Measurements from ENCODE around the gene BDKRB2. TPM values are rescaled to one million over a fixed set of nuclear protein-coding genes. Genes with fewer than 3 reads are reported as not detected.
A peak's percentile ranks its signal among the peaks of the same experiment; 100 is the strongest.
"Not testable (repeated sequence)": the region's sequence is repeated elsewhere in the genome, so short reads cannot be mapped to it uniquely, and the experiment has no call there.

The BDKRB2 gene
- total and polyA plus RNA-seq, 2 donors (not counting 1 experiment from before 2014, with no cell fraction given) = 24.0 to 91.5 TPM

GRCh38 chr14:96242126-96242525 lies 37.5 kb downstream of the BDKRB2 start:
- Histone ChIP-seq H3K27me3 (ENCODE audit: control insufficient read depth, insufficient read depth, low read length) (no peaks in the 10 kb centered on the region), H3K9me3 (ENCODE audit: control insufficient read depth, insufficient read depth, low read depth, low read length) (no peaks in the 10 kb centered on the region), H3K4me3 (replicated peaks in 1 of 4; ENCODE audit: control extremely low read depth in 1 of 4, insufficient read depth in 1 of 4, low read depth in 3 of 4, low read length in 4 of 4) (no peak overlapping the region), H3K36me3 (ENCODE audit: control insufficient read depth, insufficient read depth, low read length) (peaks cover 2% of the 10 kb centered on the region), H3K79me2 (ENCODE audit: control insufficient read depth, insufficient read depth, low read length) (no peaks in the 10 kb centered on the region), H2AFZ (ENCODE audit: low read length) (no peak overlapping the region), H3K4me1 (ENCODE audit: control insufficient read depth, extremely low read depth, insufficient read depth, low read length) (peaks cover 10% of the 10 kb centered on the region), H3K27ac (ENCODE audit: insufficient read depth, low read length) (no peak overlapping the region), H4K20me1 (ENCODE audit: control insufficient read depth, extremely low read depth, insufficient read depth, low read length) (no peaks in the 10 kb centered on the region), H3K4me2 (ENCODE audit: extremely low read depth, insufficient read depth, low read length) (no peak overlapping the region), H3K9ac (ENCODE audit: insufficient read depth, low read length) (no peak overlapping the region)
- TF ChIP-seq EZH2 (IDR thresholded peaks at IDR 0.05; ENCODE audit: low read length, missing control alignments) (no peak), CTCF (conservative IDR thresholded peaks at IDR 0.05 in 1 of 2, IDR thresholded peaks at IDR 0.05 in 1 of 2; ENCODE audit: low read depth in 1 of 2, low read length in 2 of 2) (no peak)
- DNase-seq (ENCODE audit: low read depth in 2 of 2) = no peak

- H3K27ac ChIP-seq (ENCODE audit: insufficient read depth, low read length) = no peak overlapping the region
- H3K4me2 ChIP-seq (ENCODE audit: extremely low read depth, insufficient read depth, low read length) = no peak overlapping the region
- H3K27me3 ChIP-seq (ENCODE audit: control insufficient read depth, insufficient read depth, low read length) = no peaks in the 10 kb centered on the region
- peaks cover 2% of the 10 kb centered on the region for H3K36me3 ChIP-seq (ENCODE audit: control insufficient read depth, insufficient read depth, low read length)
- no peaks in the 10 kb centered on the region for H4K20me1 ChIP-seq (ENCODE audit: control insufficient read depth, extremely low read depth, insufficient read depth, low read length)
- H3K9me3 ChIP-seq (ENCODE audit: control insufficient read depth, insufficient read depth, low read depth, low read length) = no peaks in the 10 kb centered on the region
- TF ChIP-seq EZH2 (IDR thresholded peaks at IDR 0.05; ENCODE audit: low read length, missing control alignments) (no peak), CTCF (conservative IDR thresholded peaks at IDR 0.05 in 1 of 2, IDR thresholded peaks at IDR 0.05 in 1 of 2; ENCODE audit: low read depth in 1 of 2, low read length in 2 of 2) (peak in 1 of 2 donors; percentile 1)
- peaks cover 12% of the 10 kb centered on the region for H3K4me1 ChIP-seq (ENCODE audit: control insufficient read depth, extremely low read depth, insufficient read depth, low read length)
- no peaks in the 10 kb centered on the region for H3K79me2 ChIP-seq (ENCODE audit: control insufficient read depth, insufficient read depth, low read length)
- DNase-seq (ENCODE audit: low read depth in 2 of 2) = peak in 1 of 2 donors; percentile 62
- H2AFZ ChIP-seq (ENCODE audit: low read length) = no peak overlapping the region
- no peak overlapping the region for H3K9ac ChIP-seq (ENCODE audit: insufficient read depth, low read length)
- H3K4me3 ChIP-seq (replicated peaks in 1 of 4; ENCODE audit: control extremely low read depth in 1 of 4, insufficient read depth in 1 of 4, low read depth in 3 of 4, low read length in 4 of 4) = no peak overlapping the region
These were observed 39.1 kb downstream of the BDKRB2 start for GRCh38 chr14:96243785-96244184.

- DNase-seq (ENCODE audit: low read depth in 2 of 2); H3K27me3 ChIP-seq (ENCODE audit: control insufficient read depth, insufficient read depth, low read length); H2AFZ ChIP-seq (ENCODE audit: low read length); H3K9ac ChIP-seq (ENCODE audit: insufficient read depth, low read length); H3K9me3 ChIP-seq (ENCODE audit: control insufficient read depth, insufficient read depth, low read depth, low read length); H3K79me2 ChIP-seq (ENCODE audit: control insufficient read depth, insufficient read depth, low read length); H3K27ac ChIP-seq (ENCODE audit: insufficient read depth, low read length); H3K36me3 ChIP-seq (ENCODE audit: control insufficient read depth, insufficient read depth, low read length); H3K4me3 ChIP-seq (replicated peaks in 1 of 4; ENCODE audit: control extremely low read depth in 1 of 4, insufficient read depth in 1 of 4, low read depth in 3 of 4, low read length in 4 of 4); H3K4me2 ChIP-seq (ENCODE audit: extremely low read depth, insufficient read depth, low read length); H4K20me1 ChIP-seq (ENCODE audit: control insufficient read depth, extremely low read depth, insufficient read depth, low read length): not testable (repeated sequence)
- peaks cover 21% of the 10 kb centered on the region for H3K4me1 ChIP-seq (ENCODE audit: control insufficient read depth, extremely low read depth, insufficient read depth, low read length)
These were observed 40.4 kb downstream of the BDKRB2 start for GRCh38 chr14:96245074-96245473.
